Measurements from ENCODE around the gene RBFOX1. TPM values are rescaled to one million over a fixed set of nuclear protein-coding genes. Genes with fewer than 3 reads are reported as not detected.

The RBFOX1 gene
- total RNA-seq, 1 experiment from 2014 or later, result not detected

GRCh38 chr16:7350806-7351205 is 18.2 kb downstream of the RBFOX1 start:
- ATAC-seq (no peak), DNase-seq (ENCODE audit: low read depth, low spot score) (no peak)
- H4K20me1 ChIP-seq (ENCODE audit: insufficient read depth), result no peaks in the 10 kb centered on the region
- ChIA-PET POLR2A (no interaction called here), CTCF (no interaction called here), RAD21 (ENCODE audit: low non-redundant PET in 1 of 2, low total read pairs in 2 of 2, uncharacterized antibody in 2 of 2, unreplicated experiment in 2 of 2) (no interaction called here)
- no peak overlapping the region for H3K4me2 ChIP-seq (ENCODE audit: low read length)
- no peaks in the 10 kb centered on the region for H3K79me2 ChIP-seq (ENCODE audit: insufficient read depth, low read length)
- no TSS peak for BruUV-seq (replicated peaks)
- H3K27me3 ChIP-seq (ENCODE audit: insufficient read depth, low read length), result no peaks in the 10 kb centered on the region
- H3K4me3 ChIP-seq (replicated peaks in 1 of 2; ENCODE audit: low read depth in 1 of 2, low read length in 2 of 2), result no peak overlapping the region
- H3K27ac ChIP-seq (ENCODE audit: low read depth, low read length), result no peak overlapping the region
- no peak overlapping the region for H3K9ac ChIP-seq (ENCODE audit: low read length)
- intact Hi-C loops (cut with micrococcal nuclease), result no loop called here
- no peaks in the 10 kb centered on the region for H3K9me2 ChIP-seq (ENCODE audit: insufficient read depth)
- no peak overlapping the region for H2AFZ ChIP-seq (ENCODE audit: low read depth, low read length, poor library complexity, severe bottlenecking)
- peaks cover 13 to 14% of the 10 kb centered on the region in 2 experiments; a peak in 2 of 4 replicates for H3K9me3 ChIP-seq (ENCODE audit: control insufficient read depth in 1 of 2, insufficient read depth in 1 of 2, low read depth in 1 of 2, low read length in 2 of 2)
- no peaks in the 10 kb centered on the region for H3K36me3 ChIP-seq (ENCODE audit: control insufficient read depth in 1 of 2, insufficient read depth in 2 of 2, low read length in 2 of 2)
- TF ChIP-seq SIN3A (IDR thresholded peaks at IDR 0.05; ENCODE audit: low read depth), result no peak
- H3K4me1 ChIP-seq (ENCODE audit: control insufficient read depth in 1 of 2, insufficient read depth in 2 of 2, low read length in 2 of 2), result no peaks in the 10 kb centered on the region

DNA sequence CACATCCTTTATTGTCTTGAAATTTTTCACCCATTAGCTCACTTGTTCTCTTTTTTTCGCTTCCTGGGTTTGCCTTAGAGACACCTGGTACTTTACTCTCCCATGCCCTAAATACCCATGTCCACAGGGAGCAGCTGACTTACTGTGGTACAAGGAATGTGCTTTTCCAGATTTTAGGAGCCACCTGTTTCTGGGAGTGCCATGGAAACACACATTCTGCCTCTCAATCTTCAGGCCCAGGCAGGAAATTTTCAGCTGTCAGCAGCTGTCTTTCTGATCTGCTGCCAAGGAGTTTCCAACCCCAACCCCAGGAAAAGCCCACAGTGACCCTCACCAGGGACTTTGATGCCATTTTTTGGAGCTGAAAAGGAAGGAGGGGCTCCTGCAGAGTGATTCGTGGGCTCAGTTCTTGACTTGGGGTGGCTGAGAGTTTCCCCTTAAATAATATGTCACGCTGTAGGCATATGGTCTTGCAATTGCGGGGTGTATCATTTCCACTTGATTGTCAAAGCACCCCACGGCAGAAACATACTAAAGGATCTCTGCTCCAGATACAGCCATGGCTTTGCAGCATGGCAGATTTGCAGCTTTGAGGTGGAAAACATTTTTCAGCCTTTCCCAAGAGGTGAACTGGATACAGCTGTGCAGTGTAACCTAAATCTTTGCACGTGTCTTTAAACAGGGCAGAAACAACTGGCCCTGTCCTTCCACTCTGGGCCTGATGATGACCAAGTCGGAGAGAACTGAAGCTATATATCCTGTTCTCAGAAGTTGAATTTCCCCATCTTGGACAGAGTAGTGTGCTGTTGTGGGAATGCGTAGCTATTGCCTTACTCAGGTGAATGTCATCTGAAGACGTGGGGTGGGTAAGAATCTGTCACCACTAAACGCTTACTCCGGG is 19.2 kb downstream of the RBFOX1 start:
- H3K9ac ChIP-seq (ENCODE audit: low read length), result no peak overlapping the region
- DNase-seq (ENCODE audit: low read depth, low spot score) (no peak), ATAC-seq (no peak)
- intact Hi-C loops (cut with micrococcal nuclease), result no loop called here
- BruUV-seq (replicated peaks), result no TSS peak
- H3K4me3 ChIP-seq (replicated peaks in 1 of 2; ENCODE audit: low read depth in 1 of 2, low read length in 2 of 2), result no peak overlapping the region
- H3K9me3 ChIP-seq (ENCODE audit: control insufficient read depth in 1 of 2, insufficient read depth in 1 of 2, low read depth in 1 of 2, low read length in 2 of 2), result peaks cover 8 to 14% of the 10 kb centered on the region in 2 experiments; a peak in 2 of 4 replicates
- no peaks in the 10 kb centered on the region for H3K9me2 ChIP-seq (ENCODE audit: insufficient read depth)
- H3K36me3 ChIP-seq (ENCODE audit: control insufficient read depth in 1 of 2, insufficient read depth in 2 of 2, low read length in 2 of 2), result no peaks in the 10 kb centered on the region
- H3K79me2 ChIP-seq (ENCODE audit: insufficient read depth, low read length), result no peaks in the 10 kb centered on the region
- H2AFZ ChIP-seq (ENCODE audit: low read depth, low read length, poor library complexity, severe bottlenecking), result no peak overlapping the region
- H3K27me3 ChIP-seq (ENCODE audit: insufficient read depth, low read length), result no peaks in the 10 kb centered on the region
- no peaks in the 10 kb centered on the region for H4K20me1 ChIP-seq (ENCODE audit: insufficient read depth)
- H3K4me2 ChIP-seq (ENCODE audit: low read length), result no peak overlapping the region
- ChIA-PET RAD21 (ENCODE audit: low non-redundant PET in 1 of 2, low total read pairs in 2 of 2, uncharacterized antibody in 2 of 2, unreplicated experiment in 2 of 2) (no interaction called here), POLR2A (no interaction called here), CTCF (no interaction called here)
- TF ChIP-seq YY1 (IDR thresholded peaks at IDR 0.05; ENCODE audit: extremely low read depth, insufficient replicate concordance, low read depth, low read length) (no peak), ZFX (IDR thresholded peaks at IDR 0.05) (no peak), ELF1 (IDR thresholded peaks at IDR 0.05; ENCODE audit: borderline replicate concordance, low read depth) (no peak), JUND (IDR thresholded peaks at IDR 0.05) (no peak), SIN3A (IDR thresholded peaks at IDR 0.05; ENCODE audit: low read depth) (no peak), FOSL1 (IDR thresholded peaks at IDR 0.05; ENCODE audit: low read depth) (no peak), ZBTB33 (IDR thresholded peaks at IDR 0.05; ENCODE audit: extremely low read depth, insufficient replicate concordance, low read length) (no peak)
- H3K27ac ChIP-seq (ENCODE audit: low read depth, low read length), result no peak overlapping the region
- no peaks in the 10 kb centered on the region for H3K4me1 ChIP-seq (ENCODE audit: control insufficient read depth in 1 of 2, insufficient read depth in 2 of 2, low read length in 2 of 2)
